Fibroblast of lung (primary cell): ENCODE results near the gene HOXB6.
A peak's percentile ranks its signal among the peaks of the same experiment; 100 is the strongest.

Experiments
- EZH2 ChIP-seq: IDR thresholded peaks from 2 replicates; pipeline ENCODE4 v1.5.1; 2012; ENCODE audit warnings: low read length, control low read depth, mild to moderate bottlenecking; ENCODE audit errors: missing control alignments
- TF ChIP-seq, protein P1 (sequence below), 2 donors: IDR thresholded peaks in 1 of 2; conservative IDR thresholded peaks in 1 of 2; 1 replicate in 1 of 2; 2 replicates in 1 of 2; pipeline ENCODE4 v1.5.1; 2011 to 2012; ENCODE audit warnings: low read length in 2 of 2, control low read depth in 1 of 2, inconsistent platforms in 1 of 2, low read depth in 1 of 2, mild to moderate bottlenecking in 1 of 2

DNA sequence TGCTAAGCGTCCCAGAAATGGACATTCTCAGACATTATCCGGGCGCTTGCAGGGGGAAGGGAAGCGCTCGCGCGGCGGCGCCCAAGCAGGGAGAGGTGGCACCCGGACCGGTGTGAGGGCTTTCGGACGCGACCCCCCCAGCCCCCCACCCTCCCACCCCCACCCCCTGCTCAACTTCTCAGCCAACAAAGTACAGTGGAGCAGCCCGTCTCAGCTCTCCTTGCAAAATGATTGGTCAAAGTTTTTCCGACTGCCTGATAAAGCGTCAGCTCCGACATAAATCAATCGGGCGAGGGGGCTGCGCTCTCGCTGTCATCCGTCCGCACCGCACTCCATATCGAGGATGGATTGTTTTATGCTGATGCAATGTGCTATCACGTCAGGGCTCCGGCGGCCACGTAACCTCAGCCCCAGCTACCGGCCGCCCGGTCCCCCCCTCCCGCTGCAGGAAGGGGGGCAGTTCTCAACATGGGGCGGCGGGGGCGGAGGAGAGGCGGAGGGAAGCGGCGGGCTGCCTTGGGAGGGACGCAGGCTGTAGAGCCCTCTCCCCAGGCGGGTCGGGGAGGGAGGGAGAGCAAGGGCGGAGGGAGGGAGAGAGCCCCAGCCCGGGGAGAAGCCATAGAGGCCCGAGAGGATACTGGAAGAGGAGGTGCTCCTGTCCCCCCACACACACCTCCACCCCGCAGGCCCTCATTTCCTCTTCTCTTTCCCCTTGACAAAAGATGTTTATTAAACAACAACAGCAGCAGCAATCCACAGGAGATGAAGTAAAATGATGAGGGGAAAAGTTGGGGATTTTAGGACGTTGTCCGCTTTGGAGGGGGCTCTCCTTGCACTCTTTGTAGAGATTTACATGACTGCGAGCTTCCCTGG, 21.7 kb upstream of the HOXB6 start, which contains the start of gene HOXB9:
- TF ChIP-seq, protein P1, sequence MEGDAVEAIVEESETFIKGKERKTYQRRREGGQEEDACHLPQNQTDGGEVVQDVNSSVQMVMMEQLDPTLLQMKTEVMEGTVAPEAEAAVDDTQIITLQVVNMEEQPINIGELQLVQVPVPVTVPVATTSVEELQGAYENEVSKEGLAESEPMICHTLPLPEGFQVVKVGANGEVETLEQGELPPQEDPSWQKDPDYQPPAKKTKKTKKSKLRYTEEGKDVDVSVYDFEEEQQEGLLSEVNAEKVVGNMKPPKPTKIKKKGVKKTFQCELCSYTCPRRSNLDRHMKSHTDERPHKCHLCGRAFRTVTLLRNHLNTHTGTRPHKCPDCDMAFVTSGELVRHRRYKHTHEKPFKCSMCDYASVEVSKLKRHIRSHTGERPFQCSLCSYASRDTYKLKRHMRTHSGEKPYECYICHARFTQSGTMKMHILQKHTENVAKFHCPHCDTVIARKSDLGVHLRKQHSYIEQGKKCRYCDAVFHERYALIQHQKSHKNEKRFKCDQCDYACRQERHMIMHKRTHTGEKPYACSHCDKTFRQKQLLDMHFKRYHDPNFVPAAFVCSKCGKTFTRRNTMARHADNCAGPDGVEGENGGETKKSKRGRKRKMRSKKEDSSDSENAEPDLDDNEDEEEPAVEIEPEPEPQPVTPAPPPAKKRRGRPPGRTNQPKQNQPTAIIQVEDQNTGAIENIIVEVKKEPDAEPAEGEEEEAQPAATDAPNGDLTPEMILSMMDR (conservative IDR thresholded peaks at IDR 0.05 in 1 of 2, IDR thresholded peaks at IDR 0.05 in 1 of 2; ENCODE audit: low read depth in 1 of 2, low read length in 2 of 2) = no peak
- peak; percentile 84 for TF ChIP-seq EZH2
